GM08714 (cell line): Measurements from ENCODE around the gene IGSF3.
"Not testable (repeated sequence)": the region's sequence is repeated elsewhere in the genome, so short reads cannot be mapped to it uniquely, and the experiment has no call there.

Experiments used
- H3K4me3 ChIP-seq: fragments of 200-500 bp; sonication (Bioruptor generic); 2 replicates; pipeline ENCODE4 v1.5.1; 2014; ENCODE audit warnings: mild to moderate bottlenecking, low read length, inconsistent platforms
- ZNF274 ChIP-seq: IDR thresholded peaks from 2 replicates; pipeline ENCODE4 v1.6.1; 2012; ENCODE audit warnings: mild to moderate bottlenecking, low read depth, low read length

Gene IGSF3

DNA sequence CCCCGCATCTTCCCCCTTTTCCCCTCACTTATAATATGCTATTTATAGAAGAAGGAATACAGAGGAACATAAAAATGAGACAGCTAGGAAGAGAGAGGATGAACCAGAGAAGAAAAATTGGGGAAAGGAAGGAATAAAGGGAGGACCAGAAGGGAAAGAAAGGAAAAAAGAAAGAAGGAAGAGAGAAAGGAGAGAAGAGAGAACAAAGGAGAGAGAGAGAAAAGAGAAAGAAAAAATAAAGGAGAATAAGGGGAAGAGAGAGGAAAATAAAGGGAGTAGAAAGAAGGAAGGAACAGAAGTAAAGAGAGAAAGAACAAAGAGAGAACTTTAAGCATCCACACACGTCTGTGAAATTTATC lies 11.2 kb upstream of the IGSF3 start:
- no peak for TF ChIP-seq ZNF274
- H3K4me3 ChIP-seq: no peak overlapping the region

DNA sequence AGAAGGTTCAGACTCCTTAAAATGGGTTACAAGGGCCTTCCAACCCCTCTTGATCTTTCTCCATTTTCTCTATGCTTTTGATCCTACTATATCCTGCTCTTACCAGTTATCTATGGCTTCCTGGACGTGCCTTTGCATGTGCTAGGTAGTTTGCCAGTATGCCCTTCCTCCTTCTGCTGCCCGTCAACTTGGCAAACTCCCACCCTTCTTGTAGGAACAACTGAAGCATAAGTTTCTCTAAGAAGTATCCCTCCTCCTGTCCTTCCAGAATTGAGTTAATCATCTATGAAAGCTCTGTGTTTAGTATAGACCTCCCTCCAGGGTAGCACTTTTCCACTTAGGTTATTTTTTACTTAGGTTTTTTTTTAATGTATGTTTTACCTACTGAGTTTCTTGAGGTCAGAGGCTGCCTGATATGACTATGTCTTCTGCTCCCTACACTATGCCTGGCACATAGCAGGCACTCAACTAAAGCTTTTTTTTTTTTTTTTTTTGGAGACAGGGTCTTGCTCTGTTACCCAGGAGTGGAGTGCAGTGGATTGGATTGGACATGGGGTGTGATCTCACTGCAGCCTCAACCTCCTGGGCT lies 10.0 kb upstream of the IGSF3 start:
- TF ChIP-seq ZNF274: no peak
- no peak overlapping the region for H3K4me3 ChIP-seq

DNA sequence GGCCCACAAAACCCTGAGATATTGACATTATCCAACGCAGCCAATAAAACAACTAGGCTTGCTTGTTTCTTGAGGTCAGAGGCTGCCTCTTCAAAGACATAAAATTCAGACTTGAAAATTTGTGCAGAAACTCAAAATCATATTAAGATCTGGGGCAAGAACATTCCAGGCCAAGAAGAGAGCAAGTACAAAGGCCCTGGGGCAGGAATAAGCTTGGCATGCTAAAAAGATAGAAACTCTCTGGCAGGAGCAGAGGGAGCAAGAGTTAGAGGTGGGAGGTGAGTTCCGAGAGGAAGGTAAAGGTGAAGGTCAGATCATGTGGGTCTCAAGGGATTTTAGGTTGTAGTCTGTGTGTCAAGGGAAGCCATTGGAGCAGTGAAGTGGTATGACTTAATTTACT lies 8.8 kb upstream of the IGSF3 start:
- H3K4me3 ChIP-seq: no peak overlapping the region
- TF ChIP-seq ZNF274: no peak

DNA sequence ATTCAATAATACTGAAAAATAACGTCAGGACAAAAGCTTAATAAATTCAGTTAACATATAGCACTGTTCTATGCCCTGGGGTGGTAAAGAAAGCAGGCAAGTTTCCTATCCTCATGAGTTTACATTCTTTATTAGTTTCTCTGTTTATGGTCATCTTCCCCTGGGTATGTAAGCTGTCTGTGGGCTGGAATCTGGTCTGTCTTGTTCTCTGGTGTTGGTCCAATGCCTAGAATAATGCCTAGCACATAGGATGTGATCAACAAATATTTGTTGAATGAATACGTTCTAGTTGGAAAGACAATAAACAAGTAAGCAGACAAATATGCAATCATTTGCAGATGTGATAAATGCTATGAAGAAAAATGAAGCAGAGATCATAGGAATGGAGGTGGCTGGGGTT lies 7.2 kb upstream of the IGSF3 start:
- H3K4me3 ChIP-seq: no peak overlapping the region
- no peak for TF ChIP-seq ZNF274

DNA sequence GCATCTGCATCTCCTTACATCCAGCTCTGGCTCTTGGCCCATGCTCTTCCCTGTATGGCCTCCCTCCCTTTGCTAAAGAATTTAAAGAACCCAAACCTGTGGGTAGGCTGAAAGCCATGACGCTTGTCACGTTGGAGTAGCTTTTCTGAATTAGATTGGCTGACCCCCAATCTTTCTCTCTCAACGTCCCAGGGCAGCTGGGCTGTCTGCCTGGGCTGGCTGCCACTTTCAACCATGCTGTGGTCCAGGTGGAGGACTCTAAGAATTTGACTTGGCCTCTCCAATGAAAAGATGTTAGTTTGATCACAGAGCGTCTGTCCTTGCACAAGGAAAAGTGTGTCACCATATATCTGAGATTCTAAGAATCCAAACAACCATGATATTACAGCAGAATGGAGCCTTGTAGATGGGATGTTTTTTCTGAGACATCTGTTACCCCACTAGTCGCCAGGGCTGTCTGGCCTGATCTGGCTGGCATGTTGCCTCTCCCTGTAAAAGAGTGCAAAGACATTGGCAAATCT lies 6.5 kb upstream of the IGSF3 start:
- H3K4me3 ChIP-seq: no peak overlapping the region
- no peak for TF ChIP-seq ZNF274

DNA sequence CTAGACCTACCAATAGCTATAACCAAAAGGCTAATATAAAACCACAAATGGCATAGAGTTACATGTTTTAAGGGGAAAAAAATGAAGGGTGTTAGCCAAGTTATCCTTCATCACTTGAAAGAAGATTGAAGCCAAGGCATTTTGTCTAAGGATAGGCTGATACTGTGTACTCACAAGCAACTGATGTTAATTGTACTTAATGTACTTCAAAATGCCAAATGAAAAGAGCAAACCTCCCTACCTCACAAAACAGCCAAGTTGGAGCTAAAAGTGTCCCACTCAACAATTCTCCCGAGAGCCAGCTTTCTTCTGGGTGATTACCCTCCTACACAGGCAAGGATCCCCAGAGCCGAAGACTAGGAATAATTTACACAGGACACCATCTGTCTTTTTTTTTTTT lies 4.4 kb upstream of the IGSF3 start:
- no peak for TF ChIP-seq ZNF274

DNA sequence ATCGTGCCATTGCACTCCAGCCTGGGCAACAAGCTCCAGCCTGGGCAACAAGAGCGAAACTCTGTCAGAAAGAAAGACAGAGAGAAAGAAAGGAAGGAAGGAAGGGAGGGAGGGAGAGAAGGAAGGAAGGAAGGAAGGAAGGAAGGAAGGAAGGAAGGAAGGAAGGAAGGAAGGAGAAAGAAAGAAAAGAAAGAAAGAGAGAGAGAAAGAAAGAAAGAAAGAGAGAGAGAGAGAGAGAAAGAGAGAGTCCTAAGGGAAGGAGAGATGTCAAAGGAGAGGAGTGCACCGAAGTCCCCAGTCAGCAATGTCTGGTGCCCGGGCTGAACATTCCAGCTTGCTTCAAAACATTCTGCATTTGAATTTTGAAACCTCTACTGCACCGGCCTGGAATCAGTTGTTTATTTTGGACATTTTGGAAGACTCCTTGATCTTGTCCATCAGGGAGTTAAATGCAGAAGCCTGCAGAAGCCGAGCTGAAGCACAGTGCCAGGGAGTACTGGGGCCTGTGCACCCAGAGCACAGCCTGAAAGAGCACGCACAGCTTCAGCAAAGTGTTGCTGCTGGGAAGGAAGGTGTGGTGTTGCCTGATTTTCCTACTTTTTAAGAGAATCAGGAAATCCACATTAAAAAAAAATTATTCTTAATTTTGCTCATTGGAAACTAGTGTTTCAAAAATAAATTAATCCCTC lies 3.7 kb upstream of the IGSF3 start:
- no peak for TF ChIP-seq ZNF274

More for the DNA sequence above, 4.4 kb upstream of the IGSF3 start:
- H3K4me3 ChIP-seq: no peak overlapping the region

DNA sequence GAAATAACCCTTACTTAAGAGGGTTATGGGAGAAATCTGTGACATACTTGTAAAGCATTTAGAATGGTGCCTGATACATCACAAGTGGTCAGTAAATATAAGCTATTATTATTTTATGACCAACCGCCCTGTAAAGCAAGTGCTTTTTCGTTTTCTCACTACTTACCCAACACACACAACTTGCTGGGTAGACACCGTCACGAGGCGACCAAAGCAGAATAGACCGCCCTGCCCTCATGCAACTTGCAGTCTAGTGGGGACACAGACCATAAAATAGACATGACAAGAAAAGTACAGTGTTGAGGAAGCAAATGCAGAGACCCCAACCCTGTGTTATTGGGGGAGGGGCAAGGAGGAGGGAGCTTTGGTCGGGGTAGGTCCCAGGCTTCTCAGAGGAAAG lies 744 bp upstream of the IGSF3 start:
- no peak for TF ChIP-seq ZNF274
- no peak overlapping the region for H3K4me3 ChIP-seq

More for the DNA sequence above, 3.7 kb upstream of the IGSF3 start:
- H3K4me3 ChIP-seq: no peak overlapping the region

DNA sequence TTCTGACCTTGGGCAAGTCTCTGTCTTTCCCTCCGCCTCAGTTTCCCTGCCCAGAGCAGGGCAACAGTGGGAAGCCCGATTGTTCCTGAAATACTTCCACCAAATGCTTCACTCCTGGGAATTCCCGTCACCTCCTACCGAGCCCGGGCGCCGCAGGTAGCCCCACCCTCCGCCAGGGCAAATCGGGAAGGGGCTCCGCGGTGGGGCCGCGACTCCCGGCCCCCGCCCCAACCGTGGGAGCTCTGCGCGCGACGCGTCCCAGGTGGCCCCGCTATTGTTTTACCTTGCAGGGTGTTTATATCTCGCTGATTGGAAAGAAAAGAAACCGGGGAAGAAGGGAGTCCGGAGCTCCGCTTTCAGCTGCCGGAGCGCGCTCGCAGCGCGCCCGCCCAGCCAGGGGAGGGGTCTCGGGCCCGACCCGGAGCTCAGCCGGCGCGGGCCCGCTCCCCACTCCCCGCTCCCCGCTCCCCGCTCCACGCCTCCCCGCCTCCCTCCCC lies 407 bp downstream of the IGSF3 start:
- H3K4me3 ChIP-seq: peak overlapping the region; percentile 67
- TF ChIP-seq ZNF274: no peak

DNA sequence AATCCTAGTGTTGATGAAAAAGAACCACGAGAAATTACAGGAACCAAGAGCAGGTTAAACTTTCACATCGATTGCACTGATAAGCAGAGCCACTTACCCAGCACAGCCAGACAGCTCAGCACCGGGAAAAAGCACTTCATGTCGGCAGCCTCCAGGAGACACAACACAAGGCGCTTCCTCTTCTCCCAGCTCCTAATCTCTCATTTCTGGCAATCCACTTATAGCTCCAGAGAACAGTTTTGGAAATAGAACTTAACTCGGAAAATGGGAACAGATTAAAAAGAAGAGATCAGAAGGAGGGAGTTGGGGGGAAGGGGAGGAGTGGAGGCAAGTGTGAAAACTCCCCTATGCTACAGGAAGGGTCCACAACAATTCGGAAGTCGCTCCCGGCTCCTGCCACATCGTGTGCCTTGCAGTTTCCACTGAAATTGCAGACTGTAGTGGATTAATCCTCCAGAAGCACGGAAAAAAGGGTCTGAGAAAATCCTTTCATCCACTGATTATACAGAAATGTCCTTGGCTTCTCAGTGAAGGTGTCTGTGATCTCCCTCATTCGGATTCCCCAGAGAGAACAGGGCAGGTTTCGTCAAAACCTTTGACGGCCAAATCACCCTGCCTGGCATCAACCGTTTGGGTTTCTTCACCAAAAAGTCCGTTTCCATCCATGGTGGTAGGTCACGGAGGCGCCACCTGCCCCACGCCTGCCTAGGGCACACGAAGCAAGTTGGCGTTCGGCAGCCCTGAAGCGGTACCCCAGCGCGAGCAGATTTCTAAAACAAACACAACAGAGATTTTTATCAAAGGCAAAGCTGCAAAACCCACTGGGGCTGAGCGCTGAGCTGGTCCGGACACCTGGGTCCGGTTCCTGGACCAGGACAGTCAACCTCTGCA lies 1.1 kb downstream of the IGSF3 start:
- H3K4me3 ChIP-seq: peak overlapping the region; percentile 67
- no peak for TF ChIP-seq ZNF274

DNA sequence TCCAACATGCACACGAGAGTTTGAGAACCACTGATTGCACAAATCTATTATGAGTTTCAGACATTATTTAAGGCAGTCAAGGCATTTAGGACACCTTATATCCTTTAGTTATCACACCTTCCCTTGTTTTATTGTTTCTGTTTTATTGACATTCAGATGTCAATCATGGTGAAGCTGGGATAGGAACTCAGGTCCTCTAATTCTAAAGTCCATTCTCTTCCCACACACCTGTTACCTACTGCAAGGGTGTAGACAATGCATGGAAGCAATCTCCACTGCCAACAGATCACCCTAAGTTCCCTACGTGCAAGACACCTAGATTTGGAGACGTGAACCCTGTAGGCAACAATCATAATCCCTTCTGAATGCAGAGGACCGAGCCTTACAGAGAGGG lies 2.6 kb downstream of the IGSF3 start:
- H3K4me3 ChIP-seq: no peak overlapping the region

DNA sequence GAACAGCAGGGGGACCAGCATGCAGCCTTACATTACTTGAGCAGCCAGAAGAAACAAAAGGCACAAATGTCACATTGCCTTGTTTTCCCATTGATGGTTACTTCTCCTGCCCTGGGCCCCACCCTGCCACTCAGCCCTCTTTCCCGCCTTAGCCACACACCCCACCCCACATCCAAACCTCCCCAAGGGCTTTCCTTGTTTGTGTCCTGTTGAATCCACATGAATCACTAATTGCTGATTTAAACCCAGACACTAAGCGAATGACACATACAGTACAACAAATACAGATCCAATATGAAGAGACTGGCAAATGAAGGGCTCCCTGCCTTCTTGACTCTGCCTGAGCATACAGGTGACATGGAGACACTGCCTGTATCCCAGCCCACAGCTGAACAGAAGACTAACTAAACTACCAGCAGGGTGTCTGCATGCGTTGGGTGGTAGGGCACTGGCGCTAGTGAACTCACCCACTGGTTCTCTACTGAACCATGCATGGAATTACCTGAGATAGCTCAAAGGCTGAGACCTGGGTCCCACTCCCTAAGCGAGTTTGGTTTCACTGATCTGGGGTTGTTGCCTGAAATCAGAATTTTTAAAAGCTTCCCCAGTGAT lies 3.1 kb downstream of the IGSF3 start:
- TF ChIP-seq ZNF274: no peak

More for the DNA sequence above, 2.6 kb downstream of the IGSF3 start:
- TF ChIP-seq ZNF274: no peak

DNA sequence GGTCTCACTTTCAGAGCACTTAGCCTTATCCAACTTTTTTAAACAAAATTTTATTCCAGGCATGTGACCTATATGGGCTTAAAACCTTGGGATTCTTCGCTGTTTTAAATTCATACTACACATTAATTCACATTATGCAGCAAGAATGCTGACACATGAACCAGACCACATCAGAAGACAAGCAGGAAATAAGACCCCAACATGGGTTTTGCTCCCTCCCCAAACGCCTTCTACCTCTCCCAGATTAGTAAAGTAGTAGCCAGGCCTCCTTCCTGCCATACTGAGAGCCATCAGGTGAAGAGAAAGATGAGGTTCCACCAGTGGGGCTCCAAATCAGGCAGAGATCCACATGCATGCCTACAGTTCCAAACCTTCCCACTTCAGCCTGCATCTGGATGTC lies 3.7 kb downstream of the IGSF3 start:
- no peak overlapping the region for H3K4me3 ChIP-seq
- TF ChIP-seq ZNF274: no peak

More for the DNA sequence above, 3.1 kb downstream of the IGSF3 start:
- H3K4me3 ChIP-seq: no peak overlapping the region

DNA sequence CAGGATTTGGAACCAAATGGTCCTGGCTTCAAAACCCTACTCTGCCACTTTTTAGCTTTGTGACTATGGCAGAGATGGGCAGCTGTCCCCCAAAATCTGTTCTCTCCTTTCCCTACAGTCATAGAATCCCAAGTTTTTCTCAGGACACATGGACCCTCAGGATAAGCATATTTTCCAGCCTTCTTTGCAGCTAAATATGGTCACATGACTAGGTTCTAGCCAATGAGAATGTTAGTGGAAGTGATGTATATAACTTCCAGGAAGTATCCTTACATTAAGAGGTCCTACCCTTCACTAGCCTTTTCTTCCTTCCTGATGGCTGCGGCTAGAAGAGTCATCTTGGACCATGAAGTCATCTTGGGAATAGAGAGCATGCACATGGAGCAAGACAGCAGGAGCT lies 5.9 kb downstream of the IGSF3 start:
- H3K4me3 ChIP-seq: no peak overlapping the region
- no peak for TF ChIP-seq ZNF274

DNA sequence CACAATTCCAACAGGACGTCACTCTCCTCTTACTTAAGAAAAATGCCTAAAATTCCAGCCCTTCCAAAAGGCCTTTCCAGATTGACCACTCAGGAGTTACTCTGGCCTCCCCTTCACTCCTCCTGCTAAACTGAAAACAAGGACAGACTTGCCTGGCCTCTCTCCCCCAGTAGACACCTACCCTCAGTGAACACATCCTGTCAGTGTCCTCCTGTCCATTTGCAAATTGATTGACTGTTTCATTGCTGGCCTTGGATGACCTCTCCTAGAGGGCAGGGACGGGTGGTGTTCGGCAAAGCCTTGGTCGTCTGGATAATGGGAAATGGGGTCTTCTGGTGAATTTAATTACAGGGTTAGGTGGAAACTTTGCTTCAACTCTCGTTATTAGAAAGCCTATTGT lies 8.9 kb downstream of the IGSF3 start:
- not testable (repeated sequence) for H3K4me3 ChIP-seq

DNA sequence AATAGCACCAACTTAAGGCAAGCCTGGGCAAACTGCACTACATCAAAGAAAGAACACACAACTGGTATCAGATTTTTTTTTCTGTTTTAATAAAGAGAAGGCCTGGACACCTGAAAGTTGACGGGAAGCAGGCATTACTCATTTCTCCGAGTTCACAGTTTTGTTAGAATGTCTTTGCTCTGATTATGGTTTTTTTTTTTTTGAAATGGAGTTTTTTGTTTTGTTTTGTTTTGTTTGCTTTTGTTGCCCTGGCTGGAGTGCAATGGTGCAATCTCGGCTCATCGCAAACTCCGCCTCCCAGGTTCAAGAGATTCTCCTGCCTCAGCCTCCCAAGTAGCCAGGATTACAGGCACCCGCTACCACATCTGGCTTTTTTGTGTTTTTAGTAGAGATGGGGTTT lies 9.7 kb downstream of the IGSF3 start:
- H3K4me3 ChIP-seq: not testable (repeated sequence)
